K562 (cell line): ENCODE data around the gene ELL3. TPM values are rescaled to one million over a fixed set of nuclear protein-coding genes. Genes with fewer than 3 reads are reported as not detected.
A peak's percentile ranks its signal among the peaks of the same experiment; 100 is the strongest.

Source experiments
- BRD4 ChIP-seq: fragments of 200-600 bp; sonication (generic); IDR thresholded peaks from 2 replicates; pipeline ENCODE4 v1.6.1; 2017; ENCODE audit warnings: inconsistent platforms
- CBX1 ChIP-seq: sonication (generic); IDR thresholded peaks from 2 replicates; pipeline ENCODE4 v1.6.1; 2016; ENCODE audit warnings: antibody characterized with exemption, low read depth, mild to moderate bottlenecking
- CTCF ChIP-seq, 3 experiments: IDR thresholded peaks in 2 of 3; conservative IDR thresholded peaks in 1 of 3; 2 replicates each; pipeline ENCODE4 v1.5.1; 2011 to 2012; ENCODE audit warnings: low read length in 3 of 3, mild to moderate bottlenecking in 3 of 3, control low read depth in 2 of 3, improper control_type of control experiment in 1 of 3, inconsistent platforms in 1 of 3, low read depth in 1 of 3, mixed read lengths in 1 of 3, moderate library complexity in 1 of 3; ENCODE audit not compliant: insufficient read depth in 2 of 3
- FOXA3 ChIP-seq, 2 experiments: fragments of 450-650 bp in 1 of 2; sonication (generic) in 1 of 2; formaldehyde crosslinking; IDR thresholded peaks in 1 of 2; conservative IDR thresholded peaks in 1 of 2; 2 replicates each; pipeline versions ENCODE4 v1.4.0 to v1.8.0; 2020 to 2022; ENCODE audit warnings: mild to moderate bottlenecking in 2 of 2, missing genetic modification reagents in 1 of 2
- FOXP1 ChIP-seq: sonication (generic); formaldehyde crosslinking; IDR thresholded peaks from 2 replicates; pipeline ENCODE4 v1.8.0; 2022; ENCODE audit warnings: mild to moderate bottlenecking, missing genetic modification reagents
- FOXP4 ChIP-seq: sonication (generic); formaldehyde crosslinking; IDR thresholded peaks from 2 replicates; pipeline ENCODE4 v1.8.0; 2022; ENCODE audit warnings: mild to moderate bottlenecking, missing genetic modification reagents, borderline replicate concordance
- GTF2F1 ChIP-seq: IDR thresholded peaks from 2 replicates; pipeline ENCODE4 v1.6.1; 2011; ENCODE audit warnings: low read depth, low read length, improper control_type of control experiment
- KDM5B ChIP-seq: fragments of 200-600 bp; sonication (generic); IDR thresholded peaks from 2 replicates; pipeline ENCODE4 v1.6.1; 2012; ENCODE audit warnings: low read depth, mild to moderate bottlenecking, moderate library complexity, low read length, control low read depth, inconsistent platforms; ENCODE audit not compliant: insufficient replicate concordance
- MBD2 ChIP-seq: sonication (generic); IDR thresholded peaks from 2 replicates; pipeline ENCODE4 v1.6.1; 2016; ENCODE audit warnings: low read depth, borderline replicate concordance
- MYC ChIP-seq, 2 experiments: fragments of 250-450 bp in 1 of 2; sonication (Bioruptor Pico) in 1 of 2; IDR thresholded peaks; 2 replicates each; pipeline versions ENCODE4 v1.5.1 to v1.6.1; 2012 to 2021; ENCODE audit warnings: low read depth in 2 of 2, borderline replicate concordance in 1 of 2, improper control_type of control experiment in 1 of 2, low read length in 1 of 2, mild to moderate bottlenecking in 1 of 2, moderate library complexity in 1 of 2
- PHF20 ChIP-seq: fragments of 450-650 bp; IDR thresholded peaks from 2 replicates; pipeline ENCODE4 v1.6.1; 2018; ENCODE audit not compliant: partially characterized antibody
- PRDM10 ChIP-seq: fragments of 450-650 bp; IDR thresholded peaks from 2 replicates; pipeline ENCODE4 v1.6.1; 2018; ENCODE audit not compliant: partially characterized antibody
- STAT6 ChIP-seq: sonication (generic); formaldehyde crosslinking; IDR thresholded peaks from 2 replicates; pipeline ENCODE4 v1.8.1; 2023; ENCODE audit warnings: mild to moderate bottlenecking, missing genetic modification reagents
- ZBTB7A ChIP-seq: IDR thresholded peaks from 2 replicates; pipeline ENCODE4 v1.6.1; 2011; ENCODE audit warnings: low read depth, mild to moderate bottlenecking, low read length, moderate library complexity, borderline replicate concordance; ENCODE audit not compliant: control insufficient read depth
- polyA plus RNA-seq, 8 experiments: library from polyadenylated mRNA; depleted of rRNA in 4 of 8; stranded (reverse) in 5 of 8; unstranded in 3 of 8; fragments of >200 nt; fragmentation: Nextera tagmentation in 2 of 8; fragmentation: Illumina TruSeq in 1 of 8; extraction: Ambion mirVana in 2 of 8; extraction: Trizol in 1 of 8; gene quantifications; 2 replicates each; pipeline versions ENCODE4 v1.2.1 to v1.2.3, GENCODE V29; 2011 to 2014; ENCODE audit warnings: inconsistent platforms in 1 of 8, missing spikeins in 1 of 8
- total RNA-seq, 7 experiments: library from RNA; depleted of rRNA in 6 of 7; stranded (reverse); fragments of >200 nt in 6 of 7; fragmentation: Illumina TruSeq in 2 of 7; extraction: Trizol in 2 of 7; gene quantifications; 2 replicates each; pipeline versions ENCODE4 v1.2.1 to v1.2.3, GENCODE V29; 2011 to 2021; ENCODE audit warnings: low replicate concordance in 1 of 7

ELL3 gene
- total and polyA plus RNA-seq, 9 of the 15 experiments (the other 6 are each of a cell fraction or from before 2014, with no cell fraction given), result 0.80 to 5.2 (median 2.6) TPM

- TF ChIP-seq PRDM10 (peak; percentile 80), CBX1 (peak; percentile 71; the same call in 1 of the 2 replicates), PHF20 (peak; percentile 20), GTF2F1 (0 out of 2 replicates have a peak, but pooled peaks have one; percentile 73), FOXP1 (CRISPR knock-in tag) (peak; percentile 79), CTCF (IDR thresholded peaks at IDR 0.05 in 2 of 3, conservative IDR thresholded peaks at IDR 0.05 in 1 of 3; ENCODE audit: insufficient read depth in 2 of 3, low read depth in 1 of 3, low read length in 3 of 3) (0 out of 6 replicates have a peak, but pooled peaks of 2 of the 3 experiments have one; percentile 1 to 5), MYC (IDR thresholded peaks at IDR 0.05; ENCODE audit: low read depth, low read length) (peak; percentile 85), MYC (CRISPR knock-in tag; IDR thresholded peaks at IDR 0.05; ENCODE audit: borderline replicate concordance, low read depth) (0 out of 2 replicates have a peak, but pooled peaks have one; percentile 46), FOXP4 (CRISPR knock-in tag) (peak; percentile 40; the same call in 1 of the 2 replicates), BRD4 (peak; percentile 59; the same call in 1 of the 2 replicates), STAT6 (CRISPR knock-in tag) (peak; percentile 76; the same call in 1 of the 2 replicates), KDM5B (peak; percentile 91), ZBTB7A (peak; percentile 61; the same call in 1 of the 2 replicates), MBD2 (peak; percentile 58; the same call in 1 of the 2 replicates), FOXA3 (CRISPR knock-in tag; conservative IDR thresholded peaks at IDR 0.05 in 1 of 2, IDR thresholded peaks at IDR 0.05 in 1 of 2) (0 out of 4 replicates have a peak, but pooled peaks of 1 of the 2 experiments have one; percentile 34)
These were observed 30.4 kb downstream of the ELL3 start, which contains the start of gene PDIA3 (continued) for GRCh38 chr15:43746245-43746902.
